Fibroblast of the conjunctiva (primary cell): ENCODE results near the gene UBE2A.

ENCODE experiments used
- DNase-seq: peaks from one replicate; pipeline ENCODE4 v3.0.0-alpha.2; 2010; ENCODE audit warnings: low read depth

The UBE2A gene

DNA sequence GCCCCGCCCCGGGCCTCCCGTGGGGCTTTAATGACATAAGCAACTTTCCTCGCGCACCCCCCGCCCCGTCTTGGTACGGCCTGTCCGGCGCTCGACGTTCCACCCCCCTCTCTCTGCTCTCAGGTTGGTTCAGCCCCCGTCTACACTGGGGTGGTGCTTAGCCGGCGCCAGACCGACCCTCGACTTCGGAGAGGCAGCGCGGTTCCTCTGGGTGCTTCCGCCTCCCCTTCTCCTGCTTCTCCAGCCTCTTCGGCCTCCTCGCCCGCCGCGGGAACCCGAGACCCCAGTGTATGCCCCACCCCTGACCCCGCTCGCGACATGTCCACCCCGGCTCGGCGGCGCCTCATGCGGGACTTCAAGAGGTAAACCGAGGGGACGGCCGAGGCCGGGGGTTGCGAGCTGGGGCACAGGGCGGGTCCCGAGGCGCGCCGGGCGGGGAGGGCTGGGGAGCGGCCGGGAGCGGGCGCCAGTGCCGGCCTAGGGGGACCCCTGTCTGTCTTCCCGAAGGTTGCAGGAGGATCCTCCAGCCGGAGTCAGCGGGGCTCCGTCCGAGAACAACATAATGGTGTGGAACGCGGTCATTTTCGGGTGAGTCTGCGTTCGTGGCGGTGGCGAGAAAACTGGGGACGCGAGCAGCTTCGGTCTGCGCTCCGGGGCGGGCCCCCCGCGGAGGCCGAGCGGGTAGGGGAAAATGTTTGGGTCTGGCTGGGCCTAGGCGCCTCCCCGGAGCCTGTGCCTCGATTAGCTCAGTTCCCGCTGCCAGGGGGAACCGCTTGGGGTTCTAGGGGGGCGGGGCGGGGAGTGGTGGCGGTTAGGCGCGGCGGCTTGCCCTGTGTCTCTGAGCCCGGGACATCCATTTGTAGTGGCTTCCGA, at the start of gene UBE2A:
Gene UBE2A, plus strand, starts transcription at position 170 of the 873 bp plus-strand sequence. Its CDS starts 149 bp downstream, at position 319.
- peak; percentile 82 for DNase-seq

GRCh38 chrX:119529345-119530276, 44.8 kb upstream of the UBE2A start:
- DNase-seq, result no peak

DNA sequence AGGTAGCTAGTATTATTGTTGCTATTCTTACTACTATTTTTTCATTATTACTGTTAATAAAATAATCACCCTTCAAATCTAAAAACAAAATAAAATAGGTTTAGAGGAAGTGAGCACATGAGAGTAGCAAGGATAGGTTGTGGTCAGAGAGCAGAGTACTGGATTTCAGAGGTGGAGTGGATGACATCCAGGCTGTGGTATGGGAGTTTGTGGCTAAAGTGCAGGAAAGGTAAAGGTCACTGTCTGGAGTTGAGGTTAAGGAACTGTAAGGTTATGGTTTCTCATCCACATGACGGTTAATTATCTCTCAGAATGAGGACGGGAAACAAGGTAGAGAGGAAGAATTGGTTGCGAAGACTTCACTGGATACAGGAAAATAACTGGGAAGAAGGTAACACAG, 36.9 kb upstream of the UBE2A start:
- no peak for DNase-seq

DNA sequence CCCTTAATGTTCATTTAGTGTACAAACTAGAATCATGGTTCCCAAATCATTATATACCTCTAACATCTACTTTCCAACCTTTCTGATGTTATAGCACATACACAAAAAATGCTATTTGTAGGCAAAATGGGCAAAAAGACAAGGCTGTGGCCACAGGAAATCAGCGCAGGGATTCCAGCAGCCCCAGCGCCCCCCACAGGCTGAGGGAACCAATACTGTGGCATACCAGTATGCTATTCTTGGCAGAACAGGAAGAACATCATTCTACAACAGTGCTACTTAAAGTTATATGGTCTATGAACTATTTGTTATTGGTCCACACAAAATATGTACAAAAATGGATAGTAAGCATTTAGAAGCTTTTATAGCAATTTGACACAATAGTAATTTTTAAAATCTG, 34.5 kb upstream of the UBE2A start:
- no peak for DNase-seq

DNA sequence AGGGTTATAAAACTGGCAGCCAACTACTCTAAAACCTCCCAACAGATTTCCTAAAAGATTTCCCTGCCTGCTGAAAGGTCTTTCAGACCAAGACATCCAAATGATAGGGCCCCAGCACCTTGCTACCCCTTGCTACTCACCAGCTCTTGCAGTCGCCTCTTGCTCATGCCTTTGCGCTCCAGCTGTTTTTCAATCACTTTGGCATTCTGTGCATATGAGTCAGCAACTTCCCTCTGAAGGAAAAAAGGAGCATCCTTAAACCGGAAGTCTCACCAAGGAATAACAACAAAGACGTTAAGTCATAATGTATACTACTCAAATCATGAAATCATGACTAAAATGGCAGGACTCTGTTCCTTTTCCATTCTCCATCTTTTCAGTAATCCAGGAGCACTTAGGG, 33.2 kb upstream of the UBE2A start:
- DNase-seq, result peak; percentile 20

DNA sequence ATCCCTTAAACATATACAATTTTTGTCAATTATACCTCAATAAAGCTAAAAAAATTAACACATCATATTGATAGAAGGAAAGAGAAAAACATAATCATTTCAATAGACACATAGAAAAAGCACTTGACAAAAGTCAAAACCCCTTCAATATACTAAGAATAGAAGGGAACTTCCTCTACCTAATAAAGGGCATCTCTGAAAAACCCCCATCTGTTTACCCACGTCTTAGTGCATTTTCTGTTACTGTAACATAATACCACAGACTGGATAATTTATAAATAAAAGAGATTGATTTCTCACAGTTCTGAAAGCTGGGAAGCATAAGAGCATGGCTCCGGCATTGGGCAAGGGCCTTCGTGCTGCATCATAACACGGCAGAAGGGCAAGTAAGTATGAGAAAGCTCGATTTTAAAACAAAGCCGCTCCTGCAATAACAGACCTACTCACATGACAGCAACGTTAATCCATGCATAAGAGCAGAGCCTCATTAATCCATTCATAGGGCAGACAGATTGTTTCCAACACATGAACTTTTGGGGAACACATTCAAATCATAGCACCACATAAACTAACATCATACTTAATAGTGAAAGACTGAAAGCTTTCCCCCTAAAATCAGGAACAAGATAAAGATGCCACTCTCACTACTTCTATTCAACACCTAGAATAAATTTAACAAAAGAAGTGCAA, 24.9 kb upstream of the UBE2A start:
- no peak for DNase-seq

- DNase-seq, result peak; percentile 27
Observed at GRCh38 chrX:119552508-119552907, 21.9 kb upstream of the UBE2A start.

DNA sequence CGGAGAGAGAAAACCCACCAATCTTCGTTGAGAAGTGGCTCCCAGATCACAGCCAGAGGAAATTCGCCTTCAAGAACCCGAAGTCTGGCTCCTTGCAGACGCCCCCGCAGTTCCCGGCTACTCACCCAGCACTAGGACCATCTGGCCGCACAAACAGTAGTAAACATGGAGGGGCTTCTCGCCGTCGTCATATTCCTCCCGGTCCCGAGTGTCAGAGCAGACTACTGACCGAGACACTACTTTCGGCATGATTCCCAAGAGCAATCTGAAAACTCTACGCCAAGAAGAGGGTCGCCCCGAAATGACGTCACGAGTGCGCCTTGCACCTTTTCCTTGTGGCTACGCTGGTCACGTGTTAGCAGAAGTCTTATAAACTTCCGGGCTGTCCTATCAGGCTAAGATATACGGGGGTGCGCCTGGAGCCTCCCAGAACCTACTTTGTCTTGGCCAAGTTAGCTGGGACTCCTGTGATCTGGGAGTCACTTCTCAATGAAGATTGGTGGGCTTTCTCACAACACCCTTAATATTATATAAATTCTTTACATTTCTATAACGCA, 9.2 kb upstream of the UBE2A start, which contains the start of gene STEEP1:
Gene STEEP1, minus strand, starts transcription at position 303 of the 557 bp plus-strand sequence. Its CDS starts 54 bp downstream, at position 249.
- peak; percentile 79 for DNase-seq

DNA sequence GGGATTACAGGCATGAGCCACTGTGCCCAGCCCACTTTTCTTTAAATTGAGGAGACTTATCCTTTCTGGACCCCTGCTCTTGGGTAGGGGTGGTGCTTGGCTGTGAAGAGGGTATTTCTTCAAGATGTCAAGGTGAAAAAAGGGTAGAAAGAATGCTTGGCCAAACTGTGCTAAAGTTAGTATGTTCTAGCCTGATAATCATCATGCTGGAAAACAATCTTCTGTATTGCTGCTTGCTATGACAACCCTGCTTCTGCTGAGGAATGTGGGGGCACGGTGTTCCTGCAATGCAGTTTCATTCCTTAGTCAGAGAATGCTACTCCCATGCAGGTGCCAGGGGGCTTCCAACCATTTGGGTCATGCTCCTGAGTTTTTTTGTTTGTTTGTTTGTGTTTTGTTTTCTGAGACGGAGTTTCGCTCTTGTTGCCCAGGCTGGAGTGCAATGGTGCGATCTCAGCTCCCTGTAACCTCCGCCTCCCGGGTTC, 4.0 kb upstream of the UBE2A start:
- no peak for DNase-seq

DNA sequence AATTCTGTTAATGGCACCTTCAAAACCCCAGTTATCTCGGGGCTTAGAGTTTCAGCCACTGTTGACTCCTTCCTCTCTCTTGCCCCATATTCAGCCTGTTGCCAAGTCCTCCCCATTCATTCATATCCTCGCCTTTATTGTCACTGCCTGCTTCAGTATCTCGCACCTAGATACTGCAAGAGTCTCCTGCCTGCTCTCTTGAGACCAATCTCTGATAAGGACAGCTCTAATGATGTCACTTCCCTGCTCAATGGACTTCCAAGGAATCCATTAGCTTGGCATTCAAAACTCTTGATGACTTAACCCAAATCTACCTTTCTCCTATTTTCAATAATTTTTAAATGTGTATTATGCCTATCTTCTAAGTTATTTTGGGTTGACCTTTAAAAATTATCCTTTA, 1.1 kb upstream of the UBE2A start:
- no peak for DNase-seq

DNA sequence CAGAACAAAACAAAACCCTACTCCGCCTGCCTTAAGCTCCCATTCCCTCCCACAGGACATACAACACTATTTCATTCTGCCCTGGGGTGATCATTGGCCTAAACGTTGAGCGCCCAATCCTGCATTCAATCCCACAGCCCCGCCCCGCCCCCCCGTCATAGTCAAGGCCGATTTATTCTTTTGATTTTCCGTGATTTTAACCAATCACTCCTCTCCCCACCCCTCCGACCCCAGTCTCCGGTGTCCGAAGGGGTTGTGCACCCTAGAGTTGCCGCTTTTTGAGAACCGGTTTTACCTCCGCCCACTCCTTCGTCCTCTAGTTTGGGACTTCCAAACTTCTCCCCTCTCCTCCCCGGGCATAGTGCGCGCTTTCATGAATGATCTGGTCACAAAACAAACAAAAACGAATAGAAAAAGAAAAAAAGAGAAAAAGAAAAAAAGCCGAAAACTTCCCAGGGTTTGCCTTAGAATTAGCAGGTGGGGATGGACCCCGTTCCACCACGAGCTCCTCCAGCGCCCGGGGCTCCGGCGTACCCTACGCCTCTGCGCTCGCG, 446 bp upstream of the UBE2A start:
- peak; percentile 31 for DNase-seq

DNA sequence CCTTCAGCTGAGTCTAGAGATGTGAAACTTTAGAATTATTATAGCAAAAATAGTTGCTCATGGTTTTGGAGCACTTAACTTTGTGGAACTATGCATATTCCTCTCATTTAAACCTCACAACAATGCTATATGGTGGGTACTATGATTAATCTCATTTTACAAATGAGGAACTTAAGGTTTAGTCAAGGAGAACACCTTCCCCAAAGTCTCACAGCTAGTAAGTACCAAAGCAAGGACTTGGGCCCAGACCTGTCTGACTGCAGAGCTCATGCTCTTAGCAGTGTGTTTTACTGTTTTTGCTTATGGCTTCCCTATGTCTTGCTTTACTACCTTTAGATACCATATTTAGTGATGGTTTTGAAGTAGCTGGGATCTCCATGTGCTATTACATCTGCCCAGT, 5.1 kb downstream of the UBE2A start:
- DNase-seq, result no peak

DNA sequence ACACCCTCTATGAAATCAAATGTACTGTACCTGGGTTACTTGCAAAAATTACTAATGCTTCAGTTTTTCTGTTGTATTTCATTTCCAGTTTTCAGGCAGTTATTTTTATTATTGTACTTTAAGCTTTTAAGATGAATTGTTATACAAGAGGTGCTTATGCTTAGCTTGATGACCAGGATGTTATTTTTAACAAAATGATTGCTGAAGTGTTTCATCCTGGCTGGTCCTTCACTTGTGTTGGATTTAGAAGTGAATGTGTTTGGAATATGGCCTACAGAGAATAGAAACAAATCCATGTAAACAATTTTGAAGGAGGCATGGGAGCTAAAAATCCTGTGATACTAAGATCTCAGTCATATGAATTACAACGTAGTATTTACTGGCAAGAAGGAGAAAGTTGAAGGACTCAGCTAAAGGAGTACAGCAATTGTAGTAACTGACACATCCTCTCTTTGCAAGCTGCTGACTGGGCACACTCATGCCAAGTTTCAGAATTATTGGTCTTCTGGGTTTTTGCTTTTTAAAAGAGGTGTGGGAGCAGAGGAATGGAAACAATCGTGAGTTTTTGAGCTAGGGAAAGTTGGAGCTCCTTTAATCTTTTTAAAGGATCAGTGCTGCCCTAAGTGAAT, 9.2 kb downstream of the UBE2A start:
- DNase-seq, result no peak

DNA sequence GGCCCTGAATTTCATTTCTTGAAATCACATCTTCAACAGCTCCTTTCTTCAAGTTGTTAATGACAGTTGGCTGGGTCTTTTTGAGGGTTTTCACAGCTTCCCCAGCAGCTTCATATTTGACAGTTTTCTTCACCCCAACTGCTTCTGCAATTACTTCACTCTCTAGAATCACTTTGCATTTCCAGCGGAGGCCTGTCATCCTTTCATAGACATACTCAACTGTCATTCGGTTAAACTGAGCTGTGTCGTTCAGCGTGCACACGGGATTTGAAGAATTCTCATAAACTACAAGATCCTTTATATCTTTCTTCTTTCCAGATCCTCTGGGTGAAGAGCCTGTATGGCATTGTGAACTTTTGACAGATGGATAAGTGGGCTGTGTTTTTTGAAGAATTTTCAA, 15.4 kb downstream of the UBE2A start:
- no peak for DNase-seq

- no peak for DNase-seq
Observed at GRCh38 chrX:119602701-119603255, 28.4 kb downstream of the UBE2A start.

GRCh38 chrX:119604766-119605463, 30.6 kb downstream of the UBE2A start:
- DNase-seq, result no peak

GRCh38 chrX:119605464-119606279, 31.3 kb downstream of the UBE2A start:
- no peak for DNase-seq

GRCh38 chrX:119606280-119607017, 32.1 kb downstream of the UBE2A start, which contains the start of gene NKRF:
Gene NKRF (minus strand): TSS chrX:119606424.
- peak; percentile 82 for DNase-seq
